GM18526 (cell line): ENCODE results near the gene GUCA1C.

ENCODE experiments used
- POLR2A ChIP-seq: IDR thresholded peaks from 3 replicates; pipeline ENCODE4 v1.6.1; 2011; ENCODE audit not compliant: insufficient read length; ENCODE audit errors: extremely low read depth

The GUCA1C gene

DNA sequence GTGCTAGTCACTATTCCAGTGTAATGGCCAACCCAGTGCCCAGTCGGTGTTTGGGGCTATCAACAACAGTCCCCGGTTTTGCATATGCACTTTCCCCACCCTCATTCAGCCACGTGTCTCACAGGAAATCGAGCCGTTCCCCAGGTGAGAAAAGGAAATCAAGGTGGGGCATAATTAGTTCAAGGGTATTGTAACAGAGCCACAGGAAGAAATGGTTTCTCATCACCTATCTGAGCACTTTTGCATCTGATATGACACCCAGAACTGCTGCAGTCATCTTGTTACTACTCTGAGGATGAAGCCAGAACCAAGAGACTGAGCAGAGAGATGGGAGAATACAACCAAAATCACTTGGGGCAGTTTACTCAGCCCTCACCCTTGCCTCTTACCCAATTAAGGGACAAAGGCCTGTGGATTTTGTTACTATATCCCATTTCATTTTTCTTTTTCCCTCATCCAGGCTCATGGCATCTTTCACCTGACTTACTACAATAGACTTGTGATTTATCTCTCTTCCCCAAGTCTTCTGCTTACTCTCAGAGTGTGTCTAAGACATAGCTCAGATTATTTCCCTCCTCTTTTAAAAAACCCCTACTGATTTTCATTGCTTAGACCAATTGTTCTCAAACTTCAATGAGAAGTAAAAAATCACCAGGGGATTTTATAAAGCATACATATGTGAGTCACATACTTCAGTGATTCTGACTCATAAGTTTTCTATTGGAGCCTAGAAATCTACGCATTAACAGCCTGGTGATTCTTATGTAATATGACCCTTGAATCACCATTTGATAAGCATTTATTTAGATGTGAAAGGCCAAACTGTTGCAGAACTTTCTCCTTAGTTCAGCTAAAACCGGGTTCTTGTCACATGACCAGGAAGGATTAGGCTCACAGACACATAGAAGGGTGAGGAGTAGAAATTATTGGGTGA lies 90.5 kb downstream of the GUCA1C start:
- no peak for TF ChIP-seq POLR2A

GRCh38 chr3:108861401-108861800 lies 92.3 kb downstream of the GUCA1C start:
- no peak for TF ChIP-seq POLR2A
